ENCODE measurements around the gene DNAH14. TPM values are rescaled to one million over a fixed set of nuclear protein-coding genes. Genes with fewer than 3 reads are reported as not detected.
"Not testable (repeated sequence)": the region's sequence is repeated elsewhere in the genome, so short reads cannot be mapped to it uniquely, and the experiment has no call there.

DNAH14 gene
- polyA plus RNA-seq, 1 experiment: 11.1 TPM

- no peak overlapping the region for H3K27ac ChIP-seq (ENCODE audit: low read depth, low read length)
- H3K27me3 ChIP-seq (ENCODE audit: control insufficient read depth, insufficient read depth, low read length): no peaks in the 10 kb centered on the region
- H3K9me3 ChIP-seq (ENCODE audit: control insufficient read depth, insufficient read depth, low read length): no peaks in the 10 kb centered on the region
- ChIA-PET CTCF (interaction anchor here (2.5 kb wide), 1 partner anchor 13 kb away, joined by 11 read pairs; no protein-coding TSS in a partner anchor), POLR2A (no interaction called here)
- DNase-seq (ENCODE audit: low read depth, low spot score): no peak
- H3K4me3 ChIP-seq (ENCODE audit: low read depth, low read length): no peak overlapping the region
- TF ChIP-seq CTCF (IDR thresholded peaks at IDR 0.05; ENCODE audit: low read depth, low read length): no peak
Measured at GRCh38 chr1:225332686-225333085, 403.2 kb downstream of the DNAH14 start.

GRCh38 chr1:225335098-225335778 is 405.8 kb downstream of the DNAH14 start:
- not testable (repeated sequence) for H3K27me3 ChIP-seq (ENCODE audit: control insufficient read depth, insufficient read depth, low read length); H3K4me3 ChIP-seq (ENCODE audit: low read depth, low read length)

GRCh38 chr1:225338545-225338944 is 409.1 kb downstream of the DNAH14 start:
- DNase-seq (ENCODE audit: low read depth, low spot score): no peak
- no peaks in the 10 kb centered on the region for H3K9me3 ChIP-seq (ENCODE audit: control insufficient read depth, insufficient read depth, low read length)
- no peak overlapping the region for H3K4me3 ChIP-seq (ENCODE audit: low read depth, low read length)
- no peak overlapping the region for H3K27ac ChIP-seq (ENCODE audit: low read depth, low read length)
- H3K27me3 ChIP-seq (ENCODE audit: control insufficient read depth, insufficient read depth, low read length): no peaks in the 10 kb centered on the region
- ChIA-PET POLR2A (no interaction called here), CTCF (interaction anchor here (0.6 to 1.4 kb wide), 2 partner anchors 9 to 19 kb away, joined by 3 to 6 read pairs; no protein-coding TSS in a partner anchor)
- TF ChIP-seq CTCF (IDR thresholded peaks at IDR 0.05; ENCODE audit: low read depth, low read length): no peak

More at GRCh38 chr1:225335098-225335778, 405.8 kb downstream of the DNAH14 start:
- DNase-seq (ENCODE audit: low read depth, low spot score); H3K27ac ChIP-seq (ENCODE audit: low read depth, low read length); POLR2A ChIA-PET; H3K9me3 ChIP-seq (ENCODE audit: control insufficient read depth, insufficient read depth, low read length); CTCF ChIA-PET: not testable (repeated sequence)

GRCh38 chr1:225341642-225342041 is 412.2 kb downstream of the DNAH14 start:
- ChIA-PET POLR2A (no interaction called here), CTCF (interaction anchor here (0.5 to 2.6 kb wide), 2 partner anchors 16 to 22 kb away, joined by 4 to 8 read pairs; no protein-coding TSS in a partner anchor)
- Histone ChIP-seq H3K27ac (ENCODE audit: low read depth, low read length) (no peak overlapping the region), H3K27me3 (ENCODE audit: control insufficient read depth, insufficient read depth, low read length) (no peaks in the 10 kb centered on the region), H3K9me3 (ENCODE audit: control insufficient read depth, insufficient read depth, low read length) (no peaks in the 10 kb centered on the region), H3K4me3 (ENCODE audit: low read depth, low read length) (no peak overlapping the region)
- no peak for DNase-seq (ENCODE audit: low read depth, low spot score)
- no peak for TF ChIP-seq CTCF (IDR thresholded peaks at IDR 0.05; ENCODE audit: low read depth, low read length)

- POLR2A ChIA-PET: no interaction called here
- Histone ChIP-seq H3K9me3 (ENCODE audit: control insufficient read depth, insufficient read depth, low read length) (no peaks in the 10 kb centered on the region), H3K27ac (ENCODE audit: low read depth, low read length) (no peak overlapping the region), H3K27me3 (ENCODE audit: control insufficient read depth, insufficient read depth, low read length) (no peaks in the 10 kb centered on the region), H3K4me3 (ENCODE audit: low read depth, low read length) (no peak overlapping the region)
- CTCF ChIA-PET: interaction anchor here (1.2 kb wide), 1 partner anchor 23 kb away, joined by 7 read pairs; no protein-coding TSS in a partner anchor
- no peak for DNase-seq (ENCODE audit: low read depth, low spot score)
- TF ChIP-seq CTCF (IDR thresholded peaks at IDR 0.05; ENCODE audit: low read depth, low read length): no peak
Measured at GRCh38 chr1:225342695-225343094, 413.2 kb downstream of the DNAH14 start.
